GM23338 (cell line): ENCODE measurements around the gene MLLT10. TPM values are rescaled to one million over a fixed set of nuclear protein-coding genes. Genes with fewer than 3 reads are reported as not detected.

Source experiments
- ATAC-seq: fragments of 200-7000 bp; cut with Tn5 transposase; 3 replicates; pipeline ENCODE4 v1.9.1; 2020
- DNase-seq: peaks from one replicate; pipeline ENCODE4 v3.0.0-alpha.2; 2015; ENCODE audit warnings: low spot score
- H2AFZ ChIP-seq: fragments of 200-600 bp; sonication (generic); 2 replicates; pipeline ENCODE4 v1.8.0; 2016; ENCODE audit warnings: antibody characterized with exemption, mild to moderate bottlenecking, moderate library complexity
- H3F3A ChIP-seq: fragments of 200-600 bp; sonication (generic); replicated peaks from 2 replicates; pipeline ENCODE4 v1.8.0; 2017; ENCODE audit warnings: antibody characterized with exemption, mixed run types, low read depth
- H3K27ac ChIP-seq: fragments of 200-600 bp; sonication (generic); 2 replicates; pipeline ENCODE4 v1.6.1; 2016; ENCODE audit warnings: low read depth
- H3K27me3 ChIP-seq: fragments of 200-600 bp; sonication (generic); 2 replicates; pipeline ENCODE4 v1.8.0; 2016; ENCODE audit warnings: mild to moderate bottlenecking, mixed run types, moderate library complexity; ENCODE audit not compliant: insufficient read depth
- H3K36me3 ChIP-seq: fragments of 200-600 bp; sonication (generic); 2 replicates; pipeline ENCODE4 v1.8.0; 2016; ENCODE audit warnings: mild to moderate bottlenecking; ENCODE audit not compliant: insufficient read depth
- H3K4me1 ChIP-seq: fragments of 200-600 bp; sonication (generic); 2 replicates; pipeline ENCODE4 v1.8.0; 2016; ENCODE audit warnings: mild to moderate bottlenecking, moderate library complexity; ENCODE audit not compliant: insufficient read depth
- H3K4me2 ChIP-seq: fragments of 200-600 bp; sonication (generic); 2 replicates; pipeline ENCODE4 v1.7.1; 2017; ENCODE audit warnings: mixed run types
- H3K4me3 ChIP-seq: fragments of 200-600 bp; sonication (generic); 2 replicates; pipeline ENCODE4 v1.6.1; 2016; ENCODE audit warnings: mixed run types
- H3K79me2 ChIP-seq: fragments of 200-600 bp; sonication (generic); replicated peaks from 2 replicates; pipeline ENCODE4 v1.8.0; 2017; ENCODE audit warnings: mild to moderate bottlenecking; ENCODE audit not compliant: insufficient read depth
- H3K9me2 ChIP-seq: fragments of 200-600 bp; sonication (generic); 2 replicates; pipeline ENCODE4 v1.8.0; 2017; ENCODE audit not compliant: insufficient read depth
- H4K20me1 ChIP-seq: fragments of 200-600 bp; sonication (generic); replicated peaks from 2 replicates; pipeline ENCODE4 v1.8.0; 2017; ENCODE audit warnings: mild to moderate bottlenecking; ENCODE audit not compliant: insufficient read depth
- H3K27ac Mint-ChIP-seq: 2 replicates; pipeline ENCODE4 v1.8.0; 2020; ENCODE audit warnings: inconsistent platforms, mild to moderate bottlenecking, moderate library complexity, mixed read lengths
- H3K27me3 Mint-ChIP-seq: 3 replicates; pipeline ENCODE4 v1.8.0; 2022; ENCODE audit warnings: low read depth, mild to moderate bottlenecking, moderate library complexity, mixed read lengths, inconsistent platforms; ENCODE audit not compliant: insufficient read depth, poor library complexity
- H3K36me3 Mint-ChIP-seq: 3 replicates; pipeline ENCODE4 v1.8.0; 2021; ENCODE audit warnings: low read depth, mild to moderate bottlenecking, inconsistent platforms, moderate library complexity, mixed read lengths
- H3K4me1 Mint-ChIP-seq: 3 replicates; pipeline ENCODE4 v1.8.0; 2020; ENCODE audit warnings: mild to moderate bottlenecking, inconsistent platforms, mixed read lengths
- H3K4me3 Mint-ChIP-seq: 3 replicates; pipeline ENCODE4 v1.8.0; 2021; ENCODE audit warnings: moderate library complexity, mild to moderate bottlenecking, inconsistent platforms, mixed read lengths
- H3K9me3 Mint-ChIP-seq: 3 replicates; pipeline ENCODE4 v1.8.0; 2020; ENCODE audit warnings: moderate library complexity, mild to moderate bottlenecking, inconsistent platforms, mixed read lengths
- CREB1 ChIP-seq: fragments of 250-450 bp; sonication (Bioruptor Pico); IDR thresholded peaks from 2 replicates; pipeline ENCODE4 v1.5.0; 2020; ENCODE audit warnings: low read depth, mild to moderate bottlenecking, moderate library complexity
- CTCF ChIP-seq, 2 experiments: fragments of 200-600 bp in 1 of 2; sonication (generic) in 1 of 2; conservative IDR thresholded peaks; 2 replicates each; pipeline versions ENCODE4 v1.5.1 to v1.6.1; 2016 to 2017; ENCODE audit warnings: antibody characterized with exemption in 2 of 2, low read depth in 2 of 2, mild to moderate bottlenecking in 2 of 2, moderate library complexity in 1 of 2
- ETS1 ChIP-seq: IDR thresholded peaks from 2 replicates; pipeline ENCODE4 v1.6.1; 2016; ENCODE audit warnings: antibody characterized with exemption
- EZH2phosphoT487 ChIP-seq: fragments of 200-600 bp; sonication (generic); IDR thresholded peaks from one replicate; pipeline ENCODE4 v1.8.1; 2018; ENCODE audit warnings: antibody characterized with exemption; ENCODE audit not compliant: unreplicated experiment
- JUNB ChIP-seq: IDR thresholded peaks from one replicate; pipeline ENCODE4 v1.6.1; 2016; ENCODE audit warnings: antibody characterized with exemption; ENCODE audit not compliant: unreplicated experiment
- POLR2AphosphoS5 ChIP-seq: IDR thresholded peaks from 2 replicates; pipeline ENCODE4 v1.6.1; 2016; ENCODE audit warnings: antibody characterized with exemption, low read depth
- REST ChIP-seq: IDR thresholded peaks from one replicate; pipeline ENCODE4 v1.6.1; 2018; ENCODE audit warnings: antibody characterized with exemption; ENCODE audit not compliant: unreplicated experiment
- polyA plus RNA-seq: library from polyadenylated mRNA; unstranded; fragments of >200 nt; fragmentation: Nextera tagmentation; extraction: Ambion mirVana; gene quantifications from 2 replicates; pipeline ENCODE4 v1.2.1, GENCODE V29; 2016
- total RNA-seq: library from RNA; depleted of rRNA; stranded (reverse); fragments of >200 nt; shearing (Covaris generic); gene quantifications from 2 replicates; pipeline ENCODE4 v1.2.3, GENCODE V29; 2014

The MLLT10 gene
- total and polyA plus RNA-seq, 2 experiments from 2014 or later: 28.8 to 55.4 TPM

- TF ChIP-seq REST (no peak), CREB1 (CRISPR knock-in tag) (no peak), CTCF (conservative IDR thresholded peaks at IDR 0.05; ENCODE audit: low read depth in 2 of 2) (no peak)
These were observed 153.4 kb downstream of the MLLT10 start (continued) for GRCh38 chr10:21687266-21688008.

- no peak for DNase-seq
- H3K9me2 ChIP-seq: no peaks in the 10 kb centered on the region
- Mint-ChIP-seq H3K27me3 (no peaks in the 10 kb centered on the region), H3K4me3 (no peak overlapping the region), H3K4me1 (peaks cover 14% of the 10 kb centered on the region; the same call in 2 of the 3 replicates), H3K36me3 (0 out of 3 replicates have a peak, but pooled peaks cover 2% of the 10 kb centered on the region), H3K9me3 (no peaks in the 10 kb centered on the region), H3K27ac (no peak overlapping the region)
- TF ChIP-seq CREB1 (CRISPR knock-in tag): no peak
- no peak for TF ChIP-seq EZH2phosphoT487
- no peak for TF ChIP-seq CTCF (conservative IDR thresholded peaks at IDR 0.05; ENCODE audit: low read depth in 2 of 2)
- TF ChIP-seq POLR2AphosphoS5: no peak
- no peak for TF ChIP-seq JUNB
- no peak for TF ChIP-seq ETS1
- H4K20me1 ChIP-seq: no peaks in the 10 kb centered on the region; the same call in 1 of the 2 replicates
- no peaks in the 10 kb centered on the region for H3K27me3 ChIP-seq
- no peak overlapping the region for H3K4me2 ChIP-seq
- H2AFZ ChIP-seq: no peak overlapping the region
- no peaks in the 10 kb centered on the region for H3K4me1 ChIP-seq
- H3K27ac ChIP-seq: no peak overlapping the region
- H3K79me2 ChIP-seq: peaks cover 3% of the 10 kb centered on the region; the same call in 1 of the 2 replicates
- H3K4me3 ChIP-seq: no peak overlapping the region
- H3K36me3 ChIP-seq: no peaks in the 10 kb centered on the region
- no peaks in the 10 kb centered on the region for H3F3A ChIP-seq
- no peak for ATAC-seq
These were observed 153.9 kb downstream of the MLLT10 start for GRCh38 chr10:21688009-21688332.
